Suprapubic skin (tissue), 4 donors: ENCODE results near the gene PPP2R2C. TPM values are rescaled to one million over a fixed set of nuclear protein-coding genes. Genes with fewer than 3 reads are reported as not detected.

Source experiments
- DNase-seq, 2 donors: peaks; one replicate each; pipeline ENCODE4 v3.0.0-alpha.2; 2019; ENCODE audit warnings: low spot score in 2 of 2
- H3K27ac ChIP-seq: fragments of 200-600 bp; sonication (generic); one replicate; pipeline ENCODE4 v1.5.1; 2019
- H3K27me3 ChIP-seq: fragments of 200-600 bp; sonication (generic); one replicate; pipeline ENCODE4 v1.5.1; 2019
- H3K36me3 ChIP-seq: fragments of 200-600 bp; sonication (generic); one replicate; pipeline ENCODE4 v1.5.1; 2019
- H3K4me1 ChIP-seq: fragments of 200-600 bp; sonication (generic); one replicate; pipeline ENCODE4 v1.5.1; 2019
- H3K4me3 ChIP-seq: fragments of 200-600 bp; sonication (generic); one replicate; pipeline ENCODE4 v1.5.1; 2019; ENCODE audit warnings: mild to moderate bottlenecking
- H3K9me3 ChIP-seq: fragments of 200-600 bp; sonication (generic); one replicate; pipeline ENCODE4 v1.5.1; 2019
- EP300 ChIP-seq: sonication (generic); formaldehyde crosslinking; IDR thresholded peaks from one replicate; pipeline ENCODE4 v1.6.1; 2017; ENCODE audit warnings: antibody characterized with exemption
- POLR2A ChIP-seq, 2 donors: fragments of 450-650 bp; IDR thresholded peaks; one replicate each; pipeline ENCODE4 v1.6.1; 2017; ENCODE audit warnings: antibody characterized with exemption in 2 of 2, mild to moderate bottlenecking in 2 of 2, moderate library complexity in 2 of 2
- POLR2AphosphoS5 ChIP-seq, 3 donors: sonication (generic); formaldehyde crosslinking; IDR thresholded peaks; one replicate each; pipeline ENCODE4 v1.6.1; 2017; ENCODE audit warnings: antibody characterized with exemption in 3 of 3
- WGBS: methylation state at CpG from one replicate; pipeline ENCODE4 v1.1.5; 2018; 5-methylcytosine and 5-hydroxymethylcytosine counted together
- total RNA-seq, 4 donors: library from RNA; depleted of rRNA; stranded (reverse); fragments of >200 nt; gene quantifications; one replicate each; pipeline ENCODE4 v1.1.0, GENCODE V29; 2016
- TF ChIP-seq, protein P1 (sequence below), 2 donors: fragments of 200-600 bp in 1 of 2; fragments of 450-650 bp in 1 of 2; sonication (generic) in 1 of 2; IDR thresholded peaks; one replicate each; pipeline ENCODE4 v1.5.1; 2016 to 2019; ENCODE audit warnings: antibody characterized with exemption in 2 of 2, mild to moderate bottlenecking in 1 of 2, moderate library complexity in 1 of 2

Gene PPP2R2C
- total RNA-seq, 4 donors from 2014 or later, result 42.5 to 81.5 (median 61.0) TPM

DNA sequence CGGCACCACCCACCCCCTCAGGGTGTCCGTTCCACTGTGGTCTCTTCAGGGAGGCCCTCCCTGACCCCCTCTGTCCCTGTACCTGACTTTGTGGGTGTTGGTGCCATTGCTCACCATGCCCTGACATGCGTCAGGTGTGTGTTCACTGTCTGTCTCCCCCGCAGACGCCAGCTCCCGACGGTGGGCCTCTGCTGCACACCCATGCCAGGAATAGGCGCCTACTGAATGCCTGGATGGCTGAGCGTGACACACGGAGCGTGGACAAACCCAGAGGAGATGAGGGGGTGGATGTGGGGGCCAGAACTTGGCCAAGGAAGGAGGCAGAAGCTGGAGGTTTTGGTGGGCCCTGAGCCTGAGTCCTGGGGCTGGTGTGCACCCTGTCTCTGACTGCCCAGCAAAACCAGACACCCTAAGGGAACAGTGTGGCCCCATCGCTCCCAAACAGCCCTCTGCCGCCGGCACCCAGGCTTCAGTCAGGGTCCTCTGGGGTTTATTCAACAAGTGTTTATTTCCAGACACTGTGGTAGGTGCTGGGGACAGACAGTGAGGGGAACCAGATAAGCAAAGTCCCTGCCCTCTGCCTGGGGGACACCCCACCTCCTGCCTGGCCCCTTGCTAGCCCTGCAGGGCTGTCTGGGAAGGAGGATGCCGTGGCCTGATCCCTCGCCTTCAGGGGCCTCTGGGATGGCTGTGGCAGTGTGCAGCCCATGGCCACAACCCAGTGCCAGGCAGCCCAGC lies 125.9 kb downstream of the PPP2R2C start:
- Histone ChIP-seq H3K36me3 (no peaks in the 10 kb centered on the region), H3K27me3 (peaks cover 15% of the 10 kb centered on the region), H3K27ac (no peak overlapping the region), H3K4me3 (no peak overlapping the region), H3K9me3 (no peaks in the 10 kb centered on the region), H3K4me1 (no peaks in the 10 kb centered on the region)
- TF ChIP-seq POLR2AphosphoS5 (IDR thresholded peaks at IDR 0.05), result no peak
- no peak for TF ChIP-seq POLR2A (IDR thresholded peaks at IDR 0.05)
- TF ChIP-seq, protein P1, sequence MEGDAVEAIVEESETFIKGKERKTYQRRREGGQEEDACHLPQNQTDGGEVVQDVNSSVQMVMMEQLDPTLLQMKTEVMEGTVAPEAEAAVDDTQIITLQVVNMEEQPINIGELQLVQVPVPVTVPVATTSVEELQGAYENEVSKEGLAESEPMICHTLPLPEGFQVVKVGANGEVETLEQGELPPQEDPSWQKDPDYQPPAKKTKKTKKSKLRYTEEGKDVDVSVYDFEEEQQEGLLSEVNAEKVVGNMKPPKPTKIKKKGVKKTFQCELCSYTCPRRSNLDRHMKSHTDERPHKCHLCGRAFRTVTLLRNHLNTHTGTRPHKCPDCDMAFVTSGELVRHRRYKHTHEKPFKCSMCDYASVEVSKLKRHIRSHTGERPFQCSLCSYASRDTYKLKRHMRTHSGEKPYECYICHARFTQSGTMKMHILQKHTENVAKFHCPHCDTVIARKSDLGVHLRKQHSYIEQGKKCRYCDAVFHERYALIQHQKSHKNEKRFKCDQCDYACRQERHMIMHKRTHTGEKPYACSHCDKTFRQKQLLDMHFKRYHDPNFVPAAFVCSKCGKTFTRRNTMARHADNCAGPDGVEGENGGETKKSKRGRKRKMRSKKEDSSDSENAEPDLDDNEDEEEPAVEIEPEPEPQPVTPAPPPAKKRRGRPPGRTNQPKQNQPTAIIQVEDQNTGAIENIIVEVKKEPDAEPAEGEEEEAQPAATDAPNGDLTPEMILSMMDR (IDR thresholded peaks at IDR 0.05), result no peak
- no peak for TF ChIP-seq EP300
- DNase-seq, result no peak
- WGBS, result 81% methylated on average over 4 of the region's 16 CpGs

- Histone ChIP-seq H3K4me3 (no peak overlapping the region), H3K9me3 (no peaks in the 10 kb centered on the region), H3K4me1 (no peaks in the 10 kb centered on the region), H3K27ac (no peak overlapping the region), H3K27me3 (peaks cover 9% of the 10 kb centered on the region), H3K36me3 (no peaks in the 10 kb centered on the region)
- TF ChIP-seq POLR2AphosphoS5 (IDR thresholded peaks at IDR 0.05) (no peak), POLR2A (IDR thresholded peaks at IDR 0.05) (no peak), EP300 (no peak)
- TF ChIP-seq, protein P1 (IDR thresholded peaks at IDR 0.05), result no peak
- WGBS, result 76% methylated on average over 13 of the region's 13 CpGs
- no peak for DNase-seq
Observed at GRCh38 chr4:6345866-6346265, 126.5 kb downstream of the PPP2R2C start.

DNA sequence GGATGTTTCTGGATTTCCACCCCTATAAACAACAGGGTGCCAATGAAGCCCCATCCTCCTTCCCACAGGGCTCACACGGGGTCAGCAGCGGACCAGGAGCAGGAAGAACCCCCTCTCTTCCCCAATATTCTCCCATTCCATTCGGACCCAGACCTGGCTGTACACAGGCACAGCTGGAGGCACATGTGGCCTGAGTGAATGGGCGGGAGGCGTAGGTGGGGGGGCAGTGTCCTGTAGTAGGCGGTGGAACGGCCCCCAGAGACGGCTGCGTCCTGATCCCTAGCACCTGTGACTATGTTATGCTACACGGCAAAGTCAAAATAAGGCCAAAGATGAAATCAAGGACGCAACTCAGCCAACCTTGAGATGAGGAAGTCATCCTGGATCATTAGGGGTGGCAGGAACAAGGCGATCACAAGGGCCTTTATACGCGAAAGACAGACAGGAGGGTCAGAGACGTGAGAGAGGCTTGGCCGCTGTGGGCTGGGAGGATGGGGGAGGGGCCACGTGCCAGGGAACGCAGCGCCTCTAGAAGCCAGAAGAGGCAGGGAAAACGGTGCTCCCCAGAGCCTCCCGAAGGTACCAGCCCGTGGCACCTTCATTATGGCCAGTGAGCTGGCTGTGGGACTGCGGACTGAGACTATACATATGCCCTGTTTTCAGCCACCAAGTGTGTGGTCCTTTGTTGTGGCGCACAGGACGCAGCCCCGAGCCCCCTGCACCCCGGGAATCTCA lies 127.2 kb downstream of the PPP2R2C start:
- Histone ChIP-seq H3K4me3 (no peak overlapping the region), H3K9me3 (no peaks in the 10 kb centered on the region), H3K36me3 (no peaks in the 10 kb centered on the region), H3K27ac (no peak overlapping the region), H3K27me3 (peaks cover 9% of the 10 kb centered on the region), H3K4me1 (no peaks in the 10 kb centered on the region)
- no peak for DNase-seq
- 83% methylated on average over 27 of the region's 27 CpGs for WGBS
- TF ChIP-seq, protein P1 (IDR thresholded peaks at IDR 0.05), result no peak
- TF ChIP-seq POLR2AphosphoS5 (IDR thresholded peaks at IDR 0.05) (no peak), EP300 (no peak), POLR2A (IDR thresholded peaks at IDR 0.05) (no peak)

- Histone ChIP-seq H3K9me3 (no peaks in the 10 kb centered on the region), H3K36me3 (no peaks in the 10 kb centered on the region), H3K27me3 (peaks cover 21% of the 10 kb centered on the region), H3K27ac (no peak overlapping the region), H3K4me3 (no peak overlapping the region), H3K4me1 (no peaks in the 10 kb centered on the region)
- TF ChIP-seq POLR2A (IDR thresholded peaks at IDR 0.05) (no peak), POLR2AphosphoS5 (IDR thresholded peaks at IDR 0.05) (no peak), EP300 (no peak)
- TF ChIP-seq, protein P1 (IDR thresholded peaks at IDR 0.05), result no peak
- no peak for DNase-seq
- 72% methylated on average over 10 of the region's 11 CpGs for WGBS
Observed at GRCh38 chr4:6343939-6344408, 128.4 kb downstream of the PPP2R2C start.
